ENCODE measurements around the gene IWS1. TPM values are rescaled to one million over a fixed set of nuclear protein-coding genes. Genes with fewer than 3 reads are reported as not detected.

Gene IWS1
- total RNA-seq (2011; cell fraction: chromatin; rRNA removed; ENCODE audit: low replicate concordance): 32.2 and 105 TPM in 2 replicates
- total RNA-seq (2011; cell fraction: nucleolus; rRNA removed): 17.8 and 23.3 TPM in 2 replicates
- 30.4 and 33.7 TPM in 2 replicates for total RNA-seq (2011; cell fraction: nucleoplasm; rRNA removed)
- total RNA-seq (2014; rRNA removed) (50.5 and 59.7 TPM in 2 replicates), total RNA-seq (2014; rRNA removed; fragmentation: Illumina TruSeq; extraction: Trizol) (65.1 and 72.5 TPM in 2 replicates), total RNA-seq (2015; rRNA removed; fragmentation: Illumina TruSeq; extraction: Trizol) (66.3 and 67.2 TPM in 2 replicates), total RNA-seq (2021) (37.2 and 39.8 TPM in 2 replicates), polyA plus RNA-seq (2011; rRNA removed) (36.6 and 46.6 TPM in 2 replicates), polyA plus RNA-seq (2014; fragmentation: Illumina TruSeq; extraction: Trizol) (49.4 and 61.2 TPM in 2 replicates), polyA plus RNA-seq (2014; fragmentation: Nextera tagmentation; extraction: Ambion mirVana) (10 to 100 TPM; 20.8 to 21.5 TPM), polyA plus RNA-seq (2014; rRNA removed) (42.9 and 43.1 TPM in 2 replicates), polyA minus RNA-seq (2011; rRNA and poly(A)+ RNA removed) (52.1 and 66.1 TPM in 2 replicates), Bru-seq, nascent RNA (percentile 92 among the genes with signal in this experiment), BruChase-seq, experiment 1, labeled RNA remaining after a 2-hour chase (percentile 92 among the genes with signal in this experiment), BruChase-seq, experiment 2, labeled RNA remaining after a 6-hour chase (percentile 92 among the genes with signal in this experiment)
- polyA plus RNA-seq (2011; cell fraction: cytosol; rRNA removed): 9.6 and 14.8 TPM in 2 replicates
- polyA plus RNA-seq (2011; cell fraction: nucleus; rRNA removed): 22.9 and 23.2 TPM in 2 replicates
- 32.2 and 43.2 TPM in 2 replicates for polyA plus RNA-seq (2012)
- polyA minus RNA-seq (2011; cell fraction: cytosol; rRNA and poly(A)+ RNA removed): 28.2 and 28.6 TPM in 2 replicates
- polyA minus RNA-seq (2011; cell fraction: nucleus; rRNA and poly(A)+ RNA removed): 18.4 and 38.5 TPM in 2 replicates
- long read RNA-seq, experiment 1, transcript IWS1-201 (14 exons, 2,958 nt): major isoform, 112 of 266 reads
- long read RNA-seq, experiment 1, partial matches to known transcripts: 121 of 266 reads
- long read RNA-seq, experiment 1, other reads (novel, unspliced or antisense): 32 of 266 reads
- long read RNA-seq, experiment 2, partial matches to known transcripts: 21 of 35 reads
- long read RNA-seq, experiment 2, other reads (novel, unspliced or antisense): 10 of 35 reads
- long read RNA-seq, experiment 3, partial matches to known transcripts: 41 of 47 reads
- long read RNA-seq, experiment 3, other reads (novel, unspliced or antisense): 3 of 47 reads

- H3K9ac ChIP-seq (ENCODE audit: insufficient read depth in 1 of 2, low read depth in 2 of 2, low read length in 2 of 2): peak within 1 kb of the TSS; percentile 94 to 98
- H3K27ac ChIP-seq (ENCODE audit: extremely low read depth, low read depth, low read length): peak within 1 kb of the TSS; percentile 85
- DNase-seq (ENCODE audit: extremely low read depth in 1 of 4, low spot score in 3 of 4) (peak; percentile 93 to 98 (median 94)), FAIRE-seq (peak; percentile 88), ATAC-seq (peak; percentile 94)
- peak within 1 kb of the TSS; percentile 80 for H3K4me3 ChIP-seq
- CTCF ChIA-PET (ENCODE audit: low intra/inter-chr PET ratio): interaction anchor here (0.8 kb wide), 1 partner anchor 124 kb away, joined by 4 read pairs; no protein-coding TSS in a partner anchor
- in situ Hi-C loops (cut with MboI) (no loop called here), intact Hi-C loops (cut with micrococcal nuclease) (no loop called here)
- H4K20me1 ChIP-seq (replicated peaks; ENCODE audit: control insufficient read depth, insufficient read depth, low read length): no peaks in the 10 kb centered on the region
- POLR2A ChIA-PET: interaction anchor here (0.6 to 2.0 kb wide), 19 partner anchors 8 to 353 kb away, joined by 3 to 30 read pairs (median 4); no protein-coding TSS in a partner anchor
- peaks cover 0 to 6% of the 10 kb centered on the region in 2 experiments; a peak in 2 of 5 replicates for H3K27me3 ChIP-seq (ENCODE audit: control insufficient read depth in 2 of 2, insufficient read depth in 2 of 2, low read length in 2 of 2)
- H2AFZ ChIP-seq (ENCODE audit: low read depth, low read length): peak within 1 kb of the TSS; percentile 93
- no peaks in the 10 kb centered on the region for H3K9me1 ChIP-seq (ENCODE audit: control insufficient read depth, insufficient read depth, low read length)
- H3K36me3 ChIP-seq (ENCODE audit: control insufficient read depth, insufficient read depth, low read length): peaks cover 27% of the 10 kb centered on the region; the same call in 2 of the 3 replicates
- H3K4me1 ChIP-seq (replicated peaks in 1 of 2; ENCODE audit: control insufficient read depth in 2 of 2, insufficient read depth in 2 of 2, low read length in 2 of 2): peaks cover 7 to 9% of the 10 kb centered on the region in 2 experiments; a peak in 4 of 5 replicates
- TSS peak; percentile 94 for BruUV-seq (replicated peaks)
- H3K4me2 ChIP-seq (ENCODE audit: insufficient read depth, low read length): peak within 1 kb of the TSS; percentile 97
- under 1% methylated on average over 70 of the region's 70 CpGs for WGBS (ENCODE audit: insufficient coverage, low coverage, missing lambda C conversion rate)
- H3K9me3 ChIP-seq (replicated peaks; ENCODE audit: control insufficient read depth, insufficient read depth, low read depth, low read length): 0 out of 2 replicates have a peak, but pooled peaks cover 4% of the 10 kb centered on the region
- peaks cover 49% of the 10 kb centered on the region for H3K79me2 ChIP-seq (ENCODE audit: control insufficient read depth, insufficient read depth, low read length)
- TF ChIP-seq NBN (IDR thresholded peaks at IDR 0.05; ENCODE audit: low read depth) (no peak; the same call in 1 of the 2 replicates), FOXA3 (CRISPR knock-in tag; conservative IDR thresholded peaks at IDR 0.05 in 1 of 2, IDR thresholded peaks at IDR 0.05 in 1 of 2) (no peak), ZFP1 (CRISPR knock-in tag; IDR thresholded peaks at IDR 0.05) (no peak), CREB3 (tag; conservative IDR thresholded peaks at IDR 0.05; ENCODE audit: low read depth) (peak; percentile 39; the same call in 1 of the 2 replicates), ZNF316 (IDR thresholded peaks at IDR 0.05) (no peak), JUND (IDR thresholded peaks at IDR 0.05; ENCODE audit: borderline replicate concordance, low read depth, low read length) (no peak; the same call in 1 of the 2 replicates), JUND (tag; IDR thresholded peaks at IDR 0.05; ENCODE audit: borderline replicate concordance, low read depth, low read length) (no peak; the same call in 2 of the 3 replicates), PPARD (CRISPR knock-in tag; IDR thresholded peaks at IDR 0.05) (no peak), ZNF77 (CRISPR knock-in tag; IDR thresholded peaks at IDR 0.05) (no peak), KDM2B (CRISPR knock-in tag; IDR thresholded peaks at IDR 0.05) (no peak; the same call in 1 of the 2 replicates), FOXM1 (IDR thresholded peaks at IDR 0.05; ENCODE audit: low read depth) (no peak), FOXM1 (CRISPR knock-in tag; IDR thresholded peaks at IDR 0.05; ENCODE audit: low read depth) (no peak), ZNF239 (CRISPR knock-in tag; IDR thresholded peaks at IDR 0.05) (no peak), THRAP3 (IDR thresholded peaks at IDR 0.05; ENCODE audit: borderline replicate concordance) (no peak), GATAD2A (IDR thresholded peaks at IDR 0.05) (no peak), OTX1 (CRISPR knock-in tag; IDR thresholded peaks at IDR 0.05) (no peak)
Observed at GRCh38 chr2:127526132-127527000, at the start of gene IWS1. Gene IWS1, minus strand, starts transcription at chr2:127526489. Its CDS starts 281 bp downstream, at chr2:127526208.
